ENCODE data around the gene GMFB.

GRCh38 chr14:54465654-54466053, 23.1 kb downstream of the GMFB start:
- TF ChIP-seq CTCF (IDR thresholded peaks at IDR 0.05; ENCODE audit: poor library complexity): no peak
- no peak for TF ChIP-seq EZH2phosphoT487 (IDR thresholded peaks at IDR 0.05; ENCODE audit: low read depth, severe bottlenecking, unreplicated experiment)
- no peak for TF ChIP-seq EZH2 (IDR thresholded peaks at IDR 0.05; ENCODE audit: borderline replicate concordance)

All from hepatocyte (in vitro differentiated cells).